Measurements from ENCODE around the gene PRXL2A.
"Not testable (repeated sequence)": the region's sequence is repeated elsewhere in the genome, so short reads cannot be mapped to it uniquely, and the experiment has no call there.

The PRXL2A gene

DNA sequence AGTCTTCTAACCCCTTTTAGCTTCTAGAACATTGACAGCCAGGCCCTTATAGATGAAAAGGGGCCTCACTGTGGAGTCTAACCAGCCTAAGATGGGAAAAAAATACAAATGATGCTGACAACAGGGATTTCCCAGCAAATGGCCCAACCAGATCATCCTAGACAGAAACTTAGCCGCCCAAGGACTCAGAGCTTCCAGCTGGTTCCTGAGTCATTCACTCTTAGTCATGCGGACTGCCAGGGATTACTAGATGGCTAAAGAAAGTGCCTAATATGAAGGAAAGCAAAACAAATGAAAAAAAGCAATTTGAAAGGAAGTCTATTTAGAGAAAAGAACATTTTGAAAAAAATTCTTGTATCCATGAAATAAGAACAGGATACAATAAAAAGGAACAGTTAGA is 69.5 kb downstream of the PRXL2A start:
- DNase-seq: peak; percentile 8

DNA sequence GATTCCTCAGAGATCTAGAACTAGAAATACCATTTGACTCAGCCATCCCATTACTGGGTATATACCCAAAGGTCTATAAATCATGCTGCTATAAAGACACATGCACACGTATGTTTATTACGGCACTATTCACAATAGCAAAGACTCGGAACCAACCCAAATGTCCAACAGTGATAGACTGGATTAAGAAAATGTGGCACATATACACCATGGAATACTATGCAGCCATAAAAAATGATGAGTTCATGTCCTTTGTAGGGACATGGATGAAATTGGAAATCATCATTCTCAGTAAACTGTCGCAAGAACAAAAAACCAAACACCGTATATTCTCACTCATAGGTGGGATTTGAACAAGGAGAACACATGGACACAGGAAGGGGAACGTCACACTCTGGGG is 72.0 kb downstream of the PRXL2A start:
- not testable (repeated sequence) for DNase-seq

- no peak for DNase-seq
These were observed 72.5 kb downstream of the PRXL2A start for GRCh38 chr10:80480852-80481251.

- DNase-seq: no peak
These were observed 75.9 kb downstream of the PRXL2A start for GRCh38 chr10:80484243-80484642.

GRCh38 chr10:80484676-80485075 is 76.3 kb downstream of the PRXL2A start:
- DNase-seq: no peak

- peak; percentile 32 for DNase-seq
These were observed 77.0 kb downstream of the PRXL2A start for GRCh38 chr10:80485076-80485945.

DNA sequence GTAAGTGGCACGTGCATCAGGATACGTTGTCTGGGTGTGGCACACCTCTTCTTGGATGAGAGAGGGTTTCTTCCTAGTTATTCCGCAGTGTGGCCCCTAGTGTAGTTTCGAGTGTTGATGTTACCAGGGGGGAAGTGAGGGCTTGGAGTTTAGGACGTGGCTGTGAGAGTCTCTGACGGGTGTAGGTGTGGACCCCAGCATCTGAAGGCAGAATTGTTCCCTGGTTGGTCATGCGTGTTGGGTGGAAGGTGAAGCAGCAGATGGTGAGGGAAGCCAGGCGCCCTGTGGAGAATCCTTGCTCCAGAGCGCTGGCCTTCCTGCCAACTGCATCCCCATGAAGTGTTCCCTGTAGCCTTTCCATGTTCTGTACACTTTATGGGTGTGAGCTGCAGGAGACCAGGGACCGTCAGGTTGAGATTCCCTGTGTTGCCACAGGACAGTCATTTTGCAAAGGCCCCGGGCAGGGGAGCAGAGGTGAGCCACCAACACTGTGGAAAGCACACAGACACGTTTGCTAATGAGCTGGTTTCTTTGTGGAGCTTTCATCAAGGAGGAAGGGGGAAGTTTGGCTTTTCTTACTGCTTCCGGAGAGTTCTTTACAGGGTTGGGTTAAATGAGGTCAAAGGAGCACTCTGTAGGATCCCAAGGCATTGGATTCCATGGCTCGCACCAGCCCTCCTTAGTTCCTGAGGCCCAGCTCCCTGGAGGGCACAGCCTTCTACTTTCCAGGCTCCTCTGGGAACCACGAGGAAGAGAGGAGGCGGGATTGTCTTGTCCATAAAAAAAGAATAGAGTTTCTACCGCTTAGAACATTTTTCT is 77.8 kb downstream of the PRXL2A start:
- peak; percentile 58 for DNase-seq

Data from MV-4-11 (cell line).